Fibroblast of upper back skin (primary cell): ENCODE data around the gene OFD1.
"Not testable (repeated sequence)": the region's sequence is repeated elsewhere in the genome, so short reads cannot be mapped to it uniquely, and the experiment has no call there.

Source experiments
- DNase-seq: peaks from one replicate; pipeline ENCODE4 v3.0.0-alpha.2; 2013

Gene OFD1

DNA sequence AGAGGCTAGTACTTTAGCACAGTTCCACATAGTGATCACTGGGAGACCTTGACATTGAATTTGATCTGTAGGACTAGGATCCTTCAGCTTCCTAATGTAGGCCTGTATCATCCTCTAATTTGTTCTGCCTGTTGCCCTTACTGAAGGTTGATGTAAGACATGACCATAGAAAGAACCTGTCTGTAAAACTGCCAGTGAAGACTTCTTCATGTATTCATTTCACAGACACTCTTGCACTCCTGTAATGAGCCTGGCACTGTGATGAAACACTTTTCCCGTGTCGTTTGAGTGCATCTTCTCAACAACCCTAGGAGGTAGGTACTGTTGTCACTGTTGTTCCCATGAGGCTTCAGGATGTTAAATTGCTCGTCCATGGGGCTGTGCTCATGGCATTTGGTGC is 31.0 kb upstream of the OFD1 start:
- no peak for DNase-seq

GRCh38 chrX:13711141-13711540 is 23.4 kb upstream of the OFD1 start:
- no peak for DNase-seq

- no peak for DNase-seq
Measured at GRCh38 chrX:13716455-13716854, 18.1 kb upstream of the OFD1 start.

DNA sequence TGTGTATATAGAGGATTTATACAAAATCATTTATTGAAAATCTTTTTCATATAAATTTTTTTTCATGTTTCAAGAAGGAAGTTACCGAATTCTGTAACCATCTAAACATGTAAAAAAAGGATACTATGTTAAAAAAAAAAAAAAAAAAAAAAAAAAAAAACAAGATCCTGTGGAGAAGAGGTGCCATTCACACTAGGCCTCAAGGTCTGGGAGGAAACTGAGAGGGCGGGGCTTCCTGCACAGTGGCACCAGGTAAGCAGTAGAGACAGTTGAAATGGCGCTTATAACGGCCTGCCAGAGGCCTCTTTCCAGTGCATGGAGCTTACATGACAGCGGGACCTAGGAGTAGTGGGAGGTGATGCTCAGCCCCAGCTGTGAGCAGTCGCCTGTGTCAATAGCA is 17.6 kb upstream of the OFD1 start:
- DNase-seq: no peak

DNA sequence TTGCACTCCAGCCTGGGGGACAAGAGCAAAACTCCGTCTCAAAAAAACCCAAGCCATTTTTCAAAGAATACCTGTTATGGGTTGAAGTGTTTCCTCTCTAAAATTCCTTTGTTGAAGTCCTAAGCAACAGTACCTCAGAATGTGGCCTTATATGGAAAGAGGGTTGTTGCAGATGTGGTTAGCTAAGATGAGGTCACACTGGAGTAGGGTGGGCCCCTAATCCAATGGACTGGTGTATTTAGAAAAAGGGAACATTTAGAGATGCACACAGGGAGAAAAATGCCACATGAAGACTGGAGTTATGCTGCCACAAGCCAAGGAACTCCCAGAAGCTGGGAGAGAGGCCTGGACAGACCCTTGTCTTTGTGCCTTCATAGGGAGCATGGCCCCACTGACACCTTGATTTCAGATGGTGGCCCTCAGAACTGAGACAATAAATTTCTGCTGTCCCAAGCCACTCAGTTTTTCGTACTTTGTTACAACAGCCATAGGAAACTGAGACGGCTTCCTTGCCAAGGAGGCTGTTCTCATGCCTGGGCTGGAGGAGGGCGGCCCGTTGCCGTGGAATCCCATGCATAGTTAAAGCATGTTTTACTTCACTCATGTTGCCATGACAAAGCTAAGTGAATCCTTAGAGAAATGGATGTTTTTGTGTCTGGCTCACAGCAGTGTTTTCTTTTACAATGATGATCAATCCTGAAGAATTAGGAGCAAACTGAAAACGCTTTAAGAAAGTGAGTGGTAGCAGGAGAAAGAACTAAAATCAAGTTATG is 16.7 kb upstream of the OFD1 start:
- DNase-seq: peak; percentile 61

GRCh38 chrX:13719192-13719856 is 15.2 kb upstream of the OFD1 start:
- DNase-seq: no peak

- DNase-seq: no peak
Measured at GRCh38 chrX:13721371-13721770, 13.2 kb upstream of the OFD1 start.

- peak; percentile 39 for DNase-seq
Measured at GRCh38 chrX:13721819-13722519, 12.6 kb upstream of the OFD1 start.

GRCh38 chrX:13724878-13725277 is 9.7 kb upstream of the OFD1 start:
- DNase-seq: not testable (repeated sequence)

GRCh38 chrX:13726583-13726982 is 8.0 kb upstream of the OFD1 start:
- DNase-seq: not testable (repeated sequence)

DNA sequence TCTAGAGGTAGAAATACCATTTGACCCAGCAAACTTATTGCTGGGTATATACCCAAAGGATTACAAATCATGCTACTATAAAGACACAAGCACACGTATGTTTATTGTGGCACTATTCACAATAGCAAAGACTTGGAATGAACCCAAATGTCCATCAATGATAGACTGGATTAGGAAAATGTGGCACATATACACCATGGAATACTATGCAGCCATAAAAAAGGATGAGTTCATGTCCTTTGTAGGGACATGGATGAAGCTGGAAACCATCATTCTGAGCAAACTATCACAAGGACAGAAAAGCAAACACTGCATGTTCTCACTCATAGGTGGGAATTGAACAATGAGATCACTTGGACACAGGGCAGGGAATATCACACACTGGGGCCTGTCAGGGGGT is 4.0 kb upstream of the OFD1 start:
- not testable (repeated sequence) for DNase-seq

DNA sequence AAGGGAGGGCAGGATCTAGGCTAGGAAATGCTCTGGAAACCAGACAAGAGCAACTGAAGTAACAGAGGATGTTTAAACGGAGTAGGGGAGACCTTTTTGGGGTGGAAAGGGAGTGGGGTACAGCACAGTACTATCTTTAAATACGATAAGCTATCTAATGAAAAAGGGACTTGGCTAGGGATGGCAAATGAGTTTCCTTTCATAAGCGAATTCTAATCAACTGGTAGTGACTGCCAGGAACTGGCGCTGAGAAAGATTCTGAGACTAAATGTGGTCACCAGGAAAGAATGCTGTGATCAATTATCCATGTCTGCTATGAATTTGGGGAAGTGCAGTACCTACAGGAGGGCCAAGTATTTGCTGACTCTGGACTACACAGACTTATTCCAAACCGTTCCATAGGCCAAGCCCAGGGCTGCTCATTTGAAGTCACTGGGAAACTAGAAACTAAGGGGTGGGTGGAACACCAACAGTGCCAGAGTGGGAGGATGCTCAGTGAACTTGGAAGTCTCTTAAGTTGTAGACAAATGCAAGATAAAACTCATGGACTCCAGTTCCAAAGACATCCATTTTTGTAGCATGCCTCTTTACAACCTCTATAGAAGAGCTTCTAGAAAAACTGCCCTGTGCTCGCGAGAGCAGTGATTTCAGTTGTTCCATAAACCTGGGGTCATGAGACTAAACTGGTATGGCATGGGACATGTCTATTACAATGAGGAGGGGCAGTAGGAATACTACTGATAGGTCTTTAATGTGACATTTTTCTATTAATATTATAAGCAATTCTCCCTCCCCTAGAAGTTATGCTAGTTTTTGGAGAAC is 2.1 kb upstream of the OFD1 start:
- peak; percentile 40 for DNase-seq

DNA sequence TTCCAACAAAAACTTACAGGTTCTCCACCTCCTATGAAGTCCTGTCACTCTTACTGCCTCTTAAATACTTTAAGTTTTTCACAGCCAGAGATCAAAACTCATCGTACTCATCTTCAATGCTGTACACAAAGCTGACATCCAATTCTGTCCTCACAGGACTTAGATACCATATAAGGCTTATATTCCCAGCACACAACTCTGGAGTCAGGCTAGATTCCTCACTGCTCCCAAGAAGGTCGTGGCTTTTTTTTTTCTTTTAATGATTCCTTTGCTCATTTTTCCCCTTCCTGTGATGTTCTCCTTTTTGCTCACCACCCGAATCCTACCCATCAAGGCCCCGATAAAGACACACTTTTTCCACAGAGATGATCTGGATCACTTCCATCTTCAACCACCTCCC is 1.0 kb upstream of the OFD1 start:
- no peak for DNase-seq

DNA sequence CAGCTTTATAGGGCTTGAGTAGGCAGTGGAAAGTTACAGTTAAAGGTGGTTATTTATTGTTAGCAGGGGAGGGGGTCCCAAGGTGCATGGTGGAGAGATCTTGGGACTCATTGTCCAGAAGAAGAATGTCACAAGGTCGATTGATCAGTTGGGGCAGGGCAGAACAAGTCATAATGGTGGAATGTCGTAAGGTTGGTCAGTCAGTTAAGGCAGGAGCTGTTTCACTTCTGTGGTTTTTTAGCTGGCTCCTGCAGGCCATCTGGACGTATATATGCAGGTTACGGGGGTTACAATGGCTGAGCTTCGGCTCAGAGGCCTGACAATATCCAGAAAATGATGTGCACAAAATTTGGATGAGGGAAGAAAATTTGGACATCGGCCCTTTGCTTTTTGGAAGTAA is 7.1 kb downstream of the OFD1 start:
- DNase-seq: no peak

DNA sequence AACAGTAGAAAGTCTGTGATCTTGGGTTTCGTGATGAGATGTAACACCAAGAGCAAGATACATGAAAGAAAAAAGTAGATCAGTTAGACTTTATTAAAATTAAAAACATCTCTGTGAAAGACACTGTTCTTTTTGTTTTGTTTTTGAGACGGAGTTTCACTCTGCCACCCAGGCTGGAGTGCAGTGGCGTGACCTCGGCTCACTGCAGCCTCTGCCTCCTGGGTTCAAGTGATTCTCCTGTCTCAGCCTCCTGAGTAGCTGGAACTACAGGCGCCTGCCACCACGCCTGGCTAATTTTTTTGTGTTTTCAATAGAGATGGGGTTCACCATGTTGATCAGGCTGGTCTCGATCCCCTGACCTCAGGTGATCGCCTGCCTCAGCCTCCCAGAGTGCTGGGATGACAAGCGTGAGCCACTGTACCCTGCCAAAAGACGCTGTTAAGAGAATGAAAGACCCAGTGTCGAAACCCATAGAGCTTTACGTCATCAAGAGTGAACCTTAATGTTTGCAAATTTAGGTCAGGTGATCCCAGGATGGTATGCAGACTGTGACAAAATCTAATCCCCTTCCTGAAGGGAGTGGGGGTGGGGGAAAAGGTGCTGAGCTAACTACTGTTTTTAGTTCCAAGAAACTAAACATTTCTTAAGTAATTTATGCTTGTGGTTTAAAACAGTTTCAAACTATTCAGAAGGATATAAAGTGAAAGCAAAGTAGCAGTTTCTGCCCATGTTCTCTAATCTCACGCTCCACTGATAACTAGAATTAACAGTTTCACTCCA is 8.0 kb downstream of the OFD1 start:
- no peak for DNase-seq

GRCh38 chrX:13747836-13748235 is 13.3 kb downstream of the OFD1 start:
- peak; percentile 62 for DNase-seq

GRCh38 chrX:13748486-13748885 is 13.9 kb downstream of the OFD1 start:
- peak; percentile 24 for DNase-seq

DNA sequence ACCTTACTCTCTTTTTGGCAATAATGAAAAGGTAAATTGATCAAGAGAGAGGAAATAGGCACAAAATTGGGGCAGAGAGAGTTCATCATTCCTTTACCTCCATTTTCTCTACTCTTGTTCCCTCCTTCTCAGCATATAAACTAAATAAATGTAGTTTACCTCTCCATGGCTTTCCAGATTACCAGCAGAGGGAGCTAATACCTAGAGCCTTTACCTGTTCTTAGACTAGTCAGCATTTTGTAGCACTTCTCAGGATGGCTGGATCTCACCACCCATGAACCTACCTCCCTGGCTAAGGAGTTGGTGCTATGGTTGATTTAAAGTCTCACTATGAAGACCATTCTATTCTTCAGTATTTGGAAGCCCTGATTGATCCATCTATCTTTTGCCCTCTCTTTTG is 15.7 kb downstream of the OFD1 start:
- DNase-seq: peak; percentile 28

GRCh38 chrX:13750812-13751211 is 16.3 kb downstream of the OFD1 start:
- no peak for DNase-seq

DNA sequence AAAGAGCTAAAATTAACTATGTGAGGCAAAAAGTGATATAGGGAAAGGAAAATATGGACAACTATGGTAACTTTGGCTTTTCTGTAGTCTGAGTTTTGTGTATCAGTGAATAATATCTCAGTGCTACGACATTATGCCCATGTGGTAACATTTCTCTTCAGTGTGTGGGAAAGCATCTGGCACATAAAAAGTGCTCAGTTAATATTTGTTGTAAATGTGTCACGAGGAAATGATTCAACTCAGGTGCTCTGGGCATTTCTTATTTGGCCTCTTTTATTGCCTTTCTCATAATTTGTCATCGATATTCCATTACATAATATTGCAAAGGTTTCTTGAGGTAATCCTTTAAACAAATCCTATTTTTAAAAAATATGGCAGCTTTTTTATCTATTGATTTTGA is 17.6 kb downstream of the OFD1 start:
- DNase-seq: no peak

- no peak for DNase-seq
Measured at GRCh38 chrX:13752646-13753045, 18.1 kb downstream of the OFD1 start.

- no peak for DNase-seq
Measured at GRCh38 chrX:13754765-13755164, 20.2 kb downstream of the OFD1 start.
